Activated CD4-positive, alpha-beta T cell treated with anti-CD3 and anti-CD28 coated beads, Interleukin-2, amount 10 ng/mL, durations not matched to agents 7 days and 5 days (primary cell): ENCODE data around the gene CDK5RAP2. TPM values are rescaled to one million over a fixed set of nuclear protein-coding genes. Genes with fewer than 3 reads are reported as not detected.
"Not testable (repeated sequence)": the region's sequence is repeated elsewhere in the genome, so short reads cannot be mapped to it uniquely, and the experiment has no call there.

Source experiments
- CTCF ChIA-PET: fragments of 350-600 bp; sonication (Branson Sonifier 250); formaldehyde crosslinking; loops from one replicate; lab custom pipeline; 2021; ENCODE audit warnings: antibody characterized with exemption; lab: Charles Lee
- POLR2A ChIA-PET: fragments of 350-600 bp; sonication (Branson Sonifier 250); formaldehyde crosslinking; loops from one replicate; lab custom pipeline; 2021; ENCODE audit warnings: antibody characterized with exemption; lab: Charles Lee
- DNase-seq: peaks from one replicate; pipeline ENCODE4 v3.0.0-alpha.2; 2020
- H3K27ac Mint-ChIP-seq: one replicate; pipeline ENCODE4 v1.8.0; 2021; ENCODE audit warnings: mild to moderate bottlenecking, moderate library complexity, mixed read lengths
- H3K27me3 Mint-ChIP-seq: one replicate; pipeline ENCODE4 v1.8.0; 2021; ENCODE audit warnings: mixed read lengths
- H3K36me3 Mint-ChIP-seq: one replicate; pipeline ENCODE4 v1.8.0; 2021; ENCODE audit warnings: low read depth, mixed read lengths
- H3K4me1 Mint-ChIP-seq: one replicate; pipeline ENCODE4 v1.8.0; 2021; ENCODE audit warnings: mixed read lengths
- H3K4me3 Mint-ChIP-seq: one replicate; pipeline ENCODE4 v1.8.0; 2021; ENCODE audit warnings: mild to moderate bottlenecking, moderate library complexity, mixed read lengths
- H3K9me3 Mint-ChIP-seq: one replicate; pipeline ENCODE4 v1.8.0; 2021; ENCODE audit warnings: mixed read lengths
- total RNA-seq, 2 experiments: library from RNA; stranded (reverse); gene quantifications; one replicate each; pipeline ENCODE4 v1.2.3, GENCODE V29; 2021

The CDK5RAP2 gene
- total RNA-seq, 2 experiments from 2014 or later, result 103 to 105 TPM

DNA sequence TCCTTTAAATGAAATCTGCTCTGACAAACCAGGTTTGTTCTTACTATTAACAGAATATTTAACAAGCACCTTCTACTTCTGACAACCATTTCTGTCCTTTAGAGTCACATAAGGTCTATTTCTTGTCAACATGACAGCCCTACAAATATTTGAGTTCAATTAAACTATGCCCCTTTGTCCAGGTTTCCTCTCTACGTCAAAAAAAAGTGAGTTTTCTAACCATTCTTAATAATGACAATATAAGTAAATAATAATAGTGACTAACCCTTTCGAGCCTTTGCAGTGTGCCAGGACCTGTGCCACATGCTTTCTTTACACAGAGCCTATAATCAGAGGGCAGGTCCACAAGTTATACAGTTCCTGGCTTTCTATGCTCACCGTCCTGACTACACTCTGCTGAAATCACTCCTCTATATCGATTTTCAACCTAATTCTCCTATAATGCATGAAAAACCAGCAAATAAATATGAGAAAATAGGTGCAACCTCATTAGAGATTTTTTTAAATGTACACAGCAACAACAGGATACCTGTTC lies 115.0 kb downstream of the CDK5RAP2 start:
- DNase-seq, result no peak
- CTCF ChIA-PET, result no interaction called here
- POLR2A ChIA-PET, result no interaction called here
- Mint-ChIP-seq H3K4me3 (no peak overlapping the region), H3K9me3 (no peaks in the 10 kb centered on the region), H3K27ac (no peak overlapping the region), H3K4me1 (no peaks in the 10 kb centered on the region), H3K27me3 (no peaks in the 10 kb centered on the region), H3K36me3 (peaks cover 45% of the 10 kb centered on the region)

DNA sequence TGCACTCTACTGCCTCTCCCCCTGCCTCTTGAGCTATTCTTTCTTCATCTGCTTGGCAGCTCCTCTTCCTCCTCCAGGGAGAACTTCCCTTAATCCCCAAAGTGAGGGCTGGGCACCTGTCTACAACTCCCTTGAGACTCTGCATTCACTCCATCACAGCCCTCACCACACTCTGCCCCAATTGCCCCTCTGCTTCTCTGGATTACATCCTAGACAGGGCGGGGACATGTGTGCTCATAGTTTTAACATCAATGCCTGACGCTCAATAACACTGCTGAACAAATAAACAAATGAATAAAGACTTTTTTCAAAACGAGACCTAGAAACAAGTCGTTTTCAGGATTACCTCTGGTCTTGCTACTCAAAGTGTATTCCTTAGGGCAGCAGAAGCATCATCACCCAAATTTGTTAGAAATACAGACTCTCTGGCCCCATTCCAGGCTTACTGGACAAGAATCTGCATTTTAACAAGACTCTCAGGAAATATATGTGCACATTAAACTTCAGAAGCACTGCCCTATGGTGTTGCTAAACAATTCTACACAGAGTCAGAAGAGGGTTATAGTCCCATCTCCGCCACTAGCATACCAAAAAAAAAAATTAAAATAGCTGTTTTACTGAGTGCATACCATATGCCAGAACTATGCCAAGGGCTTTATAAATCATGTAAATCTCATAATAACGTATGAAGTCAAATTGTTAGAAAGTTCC lies 115.6 kb downstream of the CDK5RAP2 start:
- CTCF ChIA-PET, result no interaction called here
- no peak for DNase-seq
- H3K36me3 Mint-ChIP-seq, result peaks cover 45% of the 10 kb centered on the region
- H3K4me1 Mint-ChIP-seq, result no peaks in the 10 kb centered on the region
- H3K27ac Mint-ChIP-seq, result no peak overlapping the region
- POLR2A ChIA-PET, result no interaction called here
- H3K9me3 Mint-ChIP-seq, result no peaks in the 10 kb centered on the region
- H3K4me3 Mint-ChIP-seq, result no peak overlapping the region
- H3K27me3 Mint-ChIP-seq, result no peaks in the 10 kb centered on the region

DNA sequence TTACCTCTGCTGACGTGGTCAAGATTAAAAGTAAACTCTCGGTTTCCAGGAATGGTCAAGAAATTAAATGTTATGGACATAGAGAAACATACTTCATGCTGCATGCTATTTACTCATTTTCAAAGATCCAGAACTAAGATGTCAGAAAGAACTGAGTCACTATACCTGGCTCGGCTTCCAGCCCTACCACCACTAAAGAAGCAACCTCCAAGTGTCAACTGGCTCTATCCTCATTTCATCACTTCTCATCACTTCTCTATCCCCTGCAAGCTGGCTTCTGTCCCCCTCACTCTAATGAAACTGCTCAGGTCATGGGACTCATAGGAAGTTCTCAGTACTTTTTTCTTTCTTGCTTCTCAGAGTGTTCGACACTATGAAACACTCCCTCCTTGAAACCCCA lies 116.2 kb downstream of the CDK5RAP2 start:
- Mint-ChIP-seq H3K4me3 (no peak overlapping the region), H3K9me3 (no peaks in the 10 kb centered on the region), H3K4me1 (no peaks in the 10 kb centered on the region), H3K27ac (no peak overlapping the region), H3K36me3 (peaks cover 50% of the 10 kb centered on the region), H3K27me3 (no peaks in the 10 kb centered on the region)
- POLR2A ChIA-PET, result no interaction called here
- CTCF ChIA-PET, result no interaction called here
- DNase-seq, result no peak

DNA sequence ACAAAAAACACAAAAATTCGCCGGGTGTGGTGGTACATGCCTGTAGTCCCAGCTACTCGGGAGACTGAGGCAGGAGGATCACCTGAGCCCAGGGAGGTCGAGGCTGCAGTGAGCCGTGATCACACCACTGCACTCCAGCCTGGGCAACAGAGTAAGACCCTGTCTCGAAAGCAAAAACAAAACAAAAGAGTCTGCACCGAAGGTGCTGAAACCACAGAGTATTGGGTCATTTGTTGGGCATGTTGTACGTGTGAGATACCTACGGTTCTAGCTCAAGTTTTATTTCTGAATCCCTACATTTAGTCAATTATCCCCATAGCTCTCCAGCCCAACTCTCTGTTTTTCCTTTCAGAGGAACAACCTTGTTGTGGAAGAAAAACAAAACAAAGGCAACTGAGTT lies 118.3 kb downstream of the CDK5RAP2 start:
- CTCF ChIA-PET, result interaction anchor here (0.7 to 1.5 kb wide), 4 partner anchors 11 to 51 kb away, joined by 3 read pairs; no protein-coding TSS in a partner anchor
- not testable (repeated sequence) for H3K4me3 Mint-ChIP-seq, H3K27me3 Mint-ChIP-seq, DNase-seq, H3K9me3 Mint-ChIP-seq, H3K4me1 Mint-ChIP-seq, H3K27ac Mint-ChIP-seq
- peaks cover 59% of the 10 kb centered on the region for H3K36me3 Mint-ChIP-seq
- POLR2A ChIA-PET, result interaction anchor here (0.7 kb wide), 1 partner anchor 159 kb away, joined by 3 read pairs; no protein-coding TSS in a partner anchor

DNA sequence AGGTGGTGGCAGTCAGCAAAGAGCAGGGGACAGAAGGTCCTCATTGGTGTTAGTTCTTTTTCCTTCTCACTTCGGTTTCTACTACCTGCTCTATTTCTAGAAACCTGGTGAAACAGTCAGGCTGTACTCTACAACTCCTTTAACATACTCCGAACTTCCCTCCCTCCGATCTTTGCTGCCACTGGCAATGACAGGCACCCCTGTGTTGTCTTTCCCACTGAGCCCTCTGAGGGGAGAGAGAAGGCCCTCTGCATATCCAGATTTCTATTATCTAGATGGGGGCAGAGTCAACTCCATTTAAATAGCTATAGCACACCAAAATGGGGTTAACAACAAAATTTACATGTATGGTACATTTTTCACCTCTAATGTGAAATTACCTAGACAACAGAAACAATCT lies 123.7 kb downstream of the CDK5RAP2 start:
- DNase-seq, result no peak
- H3K4me3 Mint-ChIP-seq, result no peak overlapping the region
- CTCF ChIA-PET, result interaction anchor here (1.8 kb wide), 1 partner anchor 17 kb away, joined by 5 read pairs; no protein-coding TSS in a partner anchor
- no peaks in the 10 kb centered on the region for H3K27me3 Mint-ChIP-seq
- no peaks in the 10 kb centered on the region for H3K4me1 Mint-ChIP-seq
- H3K36me3 Mint-ChIP-seq, result peaks cover 63% of the 10 kb centered on the region
- H3K9me3 Mint-ChIP-seq, result no peaks in the 10 kb centered on the region
- peak overlapping the region; percentile 42 for H3K27ac Mint-ChIP-seq
- POLR2A ChIA-PET, result no interaction called here

DNA sequence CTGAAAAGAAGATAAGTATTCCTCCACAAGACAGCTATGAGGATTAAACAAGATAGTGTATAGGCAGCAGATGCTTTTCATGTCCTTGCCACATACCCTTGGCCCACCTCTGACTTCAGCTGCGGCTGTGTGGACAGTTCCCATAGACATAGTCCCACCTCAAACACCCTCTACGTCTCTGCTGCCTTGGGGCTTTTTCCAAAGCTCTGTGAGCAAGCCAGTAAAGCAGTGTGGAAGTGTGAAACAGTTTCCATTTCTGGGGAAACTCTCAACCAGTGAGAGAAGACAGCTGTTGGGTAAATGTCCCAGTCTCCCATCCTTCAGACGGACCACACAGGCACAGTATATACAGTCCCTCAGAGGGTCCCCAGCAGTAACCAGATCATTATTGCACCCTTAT lies 125.5 kb downstream of the CDK5RAP2 start:
- H3K27ac Mint-ChIP-seq, result no peak overlapping the region
- POLR2A ChIA-PET, result no interaction called here
- no peaks in the 10 kb centered on the region for H3K9me3 Mint-ChIP-seq
- H3K4me1 Mint-ChIP-seq, result no peaks in the 10 kb centered on the region
- H3K36me3 Mint-ChIP-seq, result peaks cover 64% of the 10 kb centered on the region
- no peaks in the 10 kb centered on the region for H3K27me3 Mint-ChIP-seq
- no peak overlapping the region for H3K4me3 Mint-ChIP-seq
- CTCF ChIA-PET, result no interaction called here
- no peak for DNase-seq

DNA sequence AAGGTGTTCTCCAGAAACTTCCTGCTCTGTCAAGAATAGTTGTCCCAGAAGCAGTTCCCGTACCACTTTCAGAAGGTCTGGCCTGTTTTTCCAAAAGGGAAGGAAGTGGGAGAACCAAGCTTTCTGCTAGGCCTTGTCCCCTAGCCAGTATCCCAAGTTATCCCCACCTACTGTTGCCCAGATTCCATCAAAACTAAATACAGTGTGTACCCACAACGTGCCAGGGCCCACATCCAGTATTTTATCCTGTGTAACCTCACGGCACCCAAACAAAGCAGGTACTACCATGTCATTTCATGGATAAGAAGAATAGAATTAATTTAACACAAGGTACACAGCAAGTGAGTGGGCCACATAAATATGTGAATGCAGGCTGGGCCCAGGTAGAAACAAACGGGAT lies 126.2 kb downstream of the CDK5RAP2 start:
- no peak for DNase-seq
- H3K4me3 Mint-ChIP-seq, result no peak overlapping the region
- ChIA-PET POLR2A (no interaction called here), CTCF (interaction anchor here (0.9 kb wide), 1 partner anchor 13 kb away, joined by 3 read pairs; no protein-coding TSS in a partner anchor)
- H3K27me3 Mint-ChIP-seq, result no peaks in the 10 kb centered on the region
- peaks cover 63% of the 10 kb centered on the region for H3K36me3 Mint-ChIP-seq
- no peaks in the 10 kb centered on the region for H3K9me3 Mint-ChIP-seq
- H3K4me1 Mint-ChIP-seq, result no peaks in the 10 kb centered on the region
- H3K27ac Mint-ChIP-seq, result no peak overlapping the region

DNA sequence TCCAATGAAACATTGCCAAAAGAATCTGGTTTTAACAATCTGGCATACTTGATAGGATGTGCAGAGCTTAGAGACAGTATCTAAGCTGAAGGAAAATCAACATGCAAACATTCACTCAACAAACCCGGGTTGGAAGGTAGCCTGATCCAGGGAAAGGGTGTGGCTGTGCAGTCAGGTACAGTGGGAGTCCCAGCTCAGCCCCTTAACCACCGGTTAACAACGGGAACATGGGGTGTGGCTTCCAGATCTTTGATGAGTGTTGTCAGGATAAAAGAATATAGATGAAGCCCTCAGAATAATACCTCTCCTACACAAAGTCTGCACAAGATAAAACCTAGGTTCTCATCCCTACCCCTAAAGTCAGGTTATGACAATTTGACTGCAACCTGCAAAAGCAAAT lies 127.3 kb downstream of the CDK5RAP2 start:
- ChIA-PET POLR2A (no interaction called here), CTCF (interaction anchor here (0.9 kb wide), 1 partner anchor 12 kb away, joined by 3 read pairs; no protein-coding TSS in a partner anchor)
- DNase-seq, result no peak
- no peaks in the 10 kb centered on the region for H3K9me3 Mint-ChIP-seq
- H3K36me3 Mint-ChIP-seq, result peaks cover 63% of the 10 kb centered on the region
- H3K27me3 Mint-ChIP-seq, result no peaks in the 10 kb centered on the region
- H3K27ac Mint-ChIP-seq, result no peak overlapping the region
- no peaks in the 10 kb centered on the region for H3K4me1 Mint-ChIP-seq
- H3K4me3 Mint-ChIP-seq, result no peak overlapping the region

DNA sequence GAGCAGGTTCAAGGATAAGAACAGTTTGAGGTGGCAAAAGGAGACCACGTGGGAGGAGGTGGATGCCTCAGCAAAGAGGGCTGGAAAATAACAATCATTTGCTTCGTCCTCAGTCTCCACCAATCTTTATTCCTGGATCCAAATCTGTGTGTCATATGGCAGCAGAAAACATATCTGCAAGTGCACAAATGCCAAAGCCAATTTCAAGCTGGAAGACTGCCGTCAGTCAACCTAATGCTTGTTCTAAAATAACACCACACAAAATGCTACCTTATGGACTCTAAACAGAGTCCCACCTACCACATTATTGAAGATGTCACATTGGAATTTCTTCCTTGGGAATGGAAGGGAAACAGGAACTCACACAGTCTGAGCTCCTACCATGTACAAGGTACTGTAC lies 129.1 kb downstream of the CDK5RAP2 start:
- H3K4me1 Mint-ChIP-seq, result peaks cover 3% of the 10 kb centered on the region
- H3K4me3 Mint-ChIP-seq, result no peak overlapping the region
- H3K27ac Mint-ChIP-seq, result no peak overlapping the region
- DNase-seq, result no peak
- CTCF ChIA-PET, result interaction anchor here (1.4 kb wide), 1 partner anchor 27 kb away, joined by 3 read pairs; no protein-coding TSS in a partner anchor
- POLR2A ChIA-PET, result no interaction called here
- peaks cover 64% of the 10 kb centered on the region for H3K36me3 Mint-ChIP-seq
- H3K9me3 Mint-ChIP-seq, result no peaks in the 10 kb centered on the region
- no peaks in the 10 kb centered on the region for H3K27me3 Mint-ChIP-seq

DNA sequence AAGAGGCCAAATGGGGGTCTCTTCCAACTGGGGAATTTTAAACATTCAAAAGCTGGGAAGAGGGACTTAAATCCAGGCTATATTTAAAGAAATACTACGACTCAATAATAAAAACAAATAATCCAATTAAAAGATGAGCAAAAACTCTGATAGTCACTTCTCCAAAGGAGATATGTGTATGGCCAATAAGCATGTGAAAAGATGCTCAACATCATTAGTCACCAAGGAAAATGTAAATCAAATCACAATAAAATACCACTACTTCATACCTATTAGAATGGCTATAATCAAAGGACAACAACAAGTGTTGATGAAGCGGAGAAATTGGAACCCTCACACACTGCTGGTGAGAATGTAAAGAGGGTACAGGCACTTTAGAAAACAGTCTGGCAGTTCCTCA lies 130.4 kb downstream of the CDK5RAP2 start:
- DNase-seq, result no peak
- ChIA-PET POLR2A (no interaction called here), CTCF (no interaction called here)
- Mint-ChIP-seq H3K36me3 (peaks cover 55% of the 10 kb centered on the region), H3K27ac (no peak overlapping the region), H3K4me1 (peaks cover 3% of the 10 kb centered on the region), H3K4me3 (no peak overlapping the region), H3K9me3 (no peaks in the 10 kb centered on the region), H3K27me3 (no peaks in the 10 kb centered on the region)

DNA sequence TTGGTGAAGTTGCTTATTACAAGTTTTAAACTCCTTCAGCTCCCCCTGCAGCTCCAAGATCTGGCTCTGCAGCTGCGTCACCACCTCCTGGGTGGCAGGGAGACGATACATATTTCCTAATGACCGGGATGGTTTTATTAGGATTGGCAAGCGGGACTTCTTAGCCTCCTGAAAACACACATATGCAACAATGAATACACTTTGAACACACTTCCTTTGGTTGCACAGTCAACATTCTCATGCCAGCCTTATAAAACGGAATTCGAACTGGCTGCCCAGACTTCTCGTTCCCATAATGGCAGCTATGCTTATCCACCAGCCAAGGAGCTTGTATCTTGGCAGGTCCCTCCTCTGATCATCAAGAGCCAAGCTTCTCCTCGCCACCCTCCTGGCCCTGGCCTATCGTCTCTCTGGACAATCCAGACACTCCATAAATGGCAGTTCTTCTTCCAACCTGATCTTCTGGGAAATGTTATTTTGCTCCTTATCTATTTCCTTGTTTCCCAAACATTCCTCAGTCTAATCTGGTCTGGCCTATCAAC lies 131.9 kb downstream of the CDK5RAP2 start:
- Mint-ChIP-seq H3K9me3 (no peaks in the 10 kb centered on the region), H3K27me3 (no peaks in the 10 kb centered on the region), H3K36me3 (peaks cover 53% of the 10 kb centered on the region), H3K4me3 (no peak overlapping the region), H3K27ac (no peak overlapping the region), H3K4me1 (peaks cover 3% of the 10 kb centered on the region)
- ChIA-PET POLR2A (no interaction called here), CTCF (interaction anchor here (1.0 kb wide), 1 partner anchor 9 kb away, joined by 3 read pairs; no protein-coding TSS in a partner anchor)
- no peak for DNase-seq

DNA sequence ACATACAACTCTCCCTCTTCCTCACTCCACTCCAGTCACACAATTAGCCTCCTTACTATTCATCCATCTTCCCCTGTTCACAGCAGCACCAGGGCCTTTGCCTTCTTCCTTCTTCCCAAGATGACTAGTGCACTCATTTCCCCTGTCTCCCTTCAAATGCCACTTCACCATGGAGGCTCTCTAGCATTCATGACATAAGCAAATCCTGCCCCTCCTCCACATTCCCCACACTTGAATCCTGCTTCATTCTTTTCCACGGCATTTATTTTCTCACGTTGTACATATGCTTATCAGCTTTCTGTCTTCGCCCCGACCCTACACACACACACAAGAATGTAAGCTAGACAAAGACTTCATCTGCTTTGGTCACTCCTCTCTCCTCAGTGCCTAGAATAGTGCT lies 133.3 kb downstream of the CDK5RAP2 start:
- POLR2A ChIA-PET, result no interaction called here
- peaks cover 51% of the 10 kb centered on the region for H3K36me3 Mint-ChIP-seq
- H3K9me3 Mint-ChIP-seq, result no peaks in the 10 kb centered on the region
- CTCF ChIA-PET, result no interaction called here
- no peaks in the 10 kb centered on the region for H3K27me3 Mint-ChIP-seq
- no peak for DNase-seq
- H3K27ac Mint-ChIP-seq, result no peak overlapping the region
- H3K4me3 Mint-ChIP-seq, result no peak overlapping the region
- peaks cover 3% of the 10 kb centered on the region for H3K4me1 Mint-ChIP-seq

DNA sequence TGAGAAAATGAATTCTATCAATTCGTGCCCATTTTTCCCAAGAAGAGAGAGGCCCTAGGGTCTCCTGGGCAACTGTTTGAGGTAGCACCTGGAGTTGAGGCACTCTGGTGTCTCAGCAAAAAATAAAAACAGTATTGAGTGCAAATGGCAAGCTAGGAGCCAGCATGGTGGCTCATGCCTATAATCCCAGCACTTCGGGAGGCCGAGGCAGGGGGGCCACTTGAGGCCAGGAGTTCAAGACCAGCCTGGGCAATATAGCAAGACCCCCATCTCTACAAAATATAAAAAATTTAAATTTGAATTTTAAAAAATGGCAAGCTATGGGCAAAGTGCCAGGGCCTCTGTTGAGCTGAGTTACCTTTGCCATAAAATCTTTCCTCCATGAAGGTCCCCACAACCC lies 136.0 kb downstream of the CDK5RAP2 start:
- Mint-ChIP-seq H3K27me3 (no peaks in the 10 kb centered on the region), H3K4me3 (no peak overlapping the region)
- CTCF ChIA-PET, result interaction anchor here (1.2 kb wide), 1 partner anchor 16 kb away, joined by 3 read pairs; no protein-coding TSS in a partner anchor

More for the DNA sequence above, 136.0 kb downstream of the CDK5RAP2 start:
- Mint-ChIP-seq H3K9me3 (no peaks in the 10 kb centered on the region), H3K27ac (no peak overlapping the region), H3K36me3 (peaks cover 50% of the 10 kb centered on the region), H3K4me1 (peaks cover 15% of the 10 kb centered on the region)
- DNase-seq, result no peak
- POLR2A ChIA-PET, result no interaction called here
